ENCODE measurements around the gene YTHDC1.
A peak's percentile ranks its signal among the peaks of the same experiment; 100 is the strongest.

YTHDC1 gene

DNA sequence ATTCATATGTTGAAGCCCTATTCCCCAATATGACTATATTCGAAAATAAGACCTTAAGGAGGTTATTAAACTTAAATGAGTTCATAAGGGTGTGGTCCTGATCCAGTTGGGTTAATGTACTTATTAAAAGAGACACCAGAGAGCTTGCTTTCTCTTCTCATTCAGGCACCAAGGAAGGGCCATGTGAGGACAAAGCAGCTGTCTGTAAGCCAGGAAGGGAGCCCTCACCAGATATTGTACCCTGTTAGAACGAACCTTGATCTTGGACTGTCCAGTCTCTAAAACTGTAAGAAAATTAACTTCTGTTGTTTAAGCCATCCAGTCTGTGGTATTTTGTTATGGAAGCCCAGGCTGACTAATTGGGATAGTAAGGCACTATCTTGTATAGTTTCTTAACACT, 9.1 kb upstream of the YTHDC1 start:
- no peak for DNase-seq (ENCODE audit: low spot score)

DNA sequence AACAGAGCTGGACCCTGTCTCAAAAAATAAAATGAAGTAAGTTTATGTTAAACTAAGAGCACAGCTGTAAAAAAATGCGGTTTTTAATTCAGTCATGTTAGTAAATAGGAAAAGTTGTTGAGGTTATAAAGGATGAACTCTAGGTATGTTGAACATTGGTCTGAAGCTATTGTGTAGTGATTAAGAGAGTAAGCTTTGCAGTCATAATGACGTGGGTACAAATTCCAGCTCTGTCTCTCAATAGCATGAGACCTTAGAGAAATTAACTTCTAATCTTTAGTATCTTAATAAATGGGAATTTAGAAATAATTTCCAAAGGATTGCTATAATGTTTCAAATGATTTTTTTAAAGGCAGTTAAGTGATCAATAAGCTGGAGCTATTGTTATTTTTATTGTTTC, 2.9 kb upstream of the YTHDC1 start:
- no peak for DNase-seq (ENCODE audit: low spot score)

DNA sequence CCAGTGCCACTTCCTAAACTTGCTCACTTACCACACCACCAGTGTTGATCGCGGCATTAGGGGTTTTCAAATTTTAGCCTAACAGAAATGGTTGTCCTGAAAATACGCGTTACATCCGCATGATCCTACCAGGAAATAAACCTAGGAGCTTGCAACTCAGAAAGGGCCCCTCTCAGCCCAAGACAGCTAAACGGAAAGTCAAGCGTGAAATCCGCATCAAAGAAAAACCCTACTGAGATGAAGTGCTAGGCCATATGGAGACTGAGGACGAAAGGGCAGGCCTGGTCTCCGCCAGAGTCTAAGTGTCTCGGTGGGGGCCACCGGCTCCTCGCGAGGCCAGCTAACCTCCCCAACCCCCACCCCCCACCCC, 626 bp downstream of the YTHDC1 start:
- DNase-seq (ENCODE audit: low spot score) = peak; percentile 57

DNA sequence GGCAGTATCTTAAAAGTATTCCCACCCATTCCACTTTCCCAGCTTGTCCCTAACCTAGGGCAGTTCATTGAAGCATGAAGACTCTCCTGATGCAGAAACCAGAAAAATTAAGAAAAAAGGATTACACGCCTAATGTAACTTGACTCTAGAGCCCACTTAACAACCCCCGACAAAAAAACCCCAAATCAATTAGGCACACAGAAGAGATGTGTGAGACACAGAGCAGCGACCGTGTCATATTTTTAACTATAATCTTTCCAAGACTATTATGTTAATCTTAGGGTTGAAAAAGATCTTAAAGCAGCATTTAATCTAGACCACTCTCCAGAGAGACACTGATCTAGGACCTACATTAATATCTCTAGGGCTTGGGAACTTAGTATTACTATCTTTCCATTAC, 1.3 kb downstream of the YTHDC1 start:
- DNase-seq (ENCODE audit: low spot score) = no peak

DNA sequence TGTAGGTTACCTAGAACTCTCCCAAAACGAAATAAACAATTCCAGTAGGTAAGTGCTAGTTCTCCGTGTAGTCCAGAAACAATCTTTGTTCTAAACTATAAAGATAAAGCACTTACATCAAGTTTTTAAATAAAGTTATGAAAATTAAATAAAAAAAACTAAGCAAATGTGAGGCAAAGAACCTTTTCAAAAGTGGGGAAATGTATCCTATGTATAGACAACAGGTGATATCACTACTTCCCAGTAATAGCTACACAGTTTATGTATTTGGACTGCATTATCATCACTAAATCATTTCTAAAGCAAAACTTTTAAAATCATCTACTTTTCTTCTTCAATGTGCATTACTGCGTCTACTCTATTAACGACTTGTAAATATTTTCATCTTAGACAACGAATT, 2.0 kb downstream of the YTHDC1 start:
- no peak for DNase-seq (ENCODE audit: low spot score)

DNA sequence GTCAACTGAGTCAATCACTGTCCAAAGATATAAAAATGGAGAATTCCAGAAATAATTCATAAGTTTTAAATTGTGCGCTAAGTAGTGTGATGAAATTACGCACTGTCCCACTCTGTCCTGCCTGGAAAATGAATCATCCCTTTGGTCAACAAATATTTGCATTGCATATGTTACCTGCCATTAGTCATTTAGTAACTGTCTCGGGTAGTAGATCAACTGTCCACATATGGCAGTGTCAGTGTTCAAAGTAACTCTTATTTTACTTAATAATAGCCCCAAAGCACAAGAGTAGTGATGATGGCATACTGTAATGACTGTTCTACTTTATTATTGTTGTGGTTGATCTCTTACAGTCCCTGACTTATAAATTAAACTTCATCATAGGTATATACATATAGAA, 3.4 kb downstream of the YTHDC1 start:
- DNase-seq (ENCODE audit: low spot score) = no peak

DNA sequence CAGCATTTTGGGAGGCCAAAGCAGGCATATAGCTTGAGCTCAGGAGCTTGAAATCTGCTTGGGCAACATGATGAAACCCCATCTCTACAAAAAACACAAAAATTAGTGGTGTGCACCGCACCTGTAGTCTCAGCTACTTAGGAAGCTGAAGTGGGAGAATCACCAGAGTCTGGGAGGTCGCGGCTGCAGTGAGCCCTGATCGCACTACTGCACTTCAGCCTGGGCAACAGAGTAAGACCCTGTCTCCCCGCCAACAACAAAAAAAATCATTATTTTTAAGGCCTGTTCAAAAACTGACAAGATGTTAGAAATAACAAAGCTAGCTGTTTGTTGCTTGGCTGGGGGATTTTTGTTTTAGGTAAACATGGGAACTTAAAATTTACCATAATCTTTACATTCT, 5.1 kb downstream of the YTHDC1 start:
- no peak for DNase-seq (ENCODE audit: low spot score)

DNA sequence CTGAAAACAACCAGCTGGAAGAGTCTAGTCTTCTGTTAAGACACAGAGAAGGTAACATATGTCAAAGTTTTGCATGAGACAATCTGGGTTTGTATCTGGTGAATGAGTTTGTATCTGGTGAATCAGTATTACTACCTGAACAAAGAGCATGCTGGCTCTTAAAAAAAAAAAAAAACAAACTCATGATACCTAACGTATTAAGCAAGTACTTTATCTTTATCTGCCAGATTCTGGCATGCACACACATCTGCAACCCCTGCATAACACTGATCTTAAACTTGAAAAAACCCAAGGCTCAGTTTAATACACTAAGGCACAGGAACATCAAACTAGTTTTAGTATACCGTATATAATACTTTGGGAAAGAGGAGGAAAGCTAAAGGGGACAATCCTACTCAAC, 5.8 kb downstream of the YTHDC1 start:
- no peak for DNase-seq (ENCODE audit: low spot score)

DNA sequence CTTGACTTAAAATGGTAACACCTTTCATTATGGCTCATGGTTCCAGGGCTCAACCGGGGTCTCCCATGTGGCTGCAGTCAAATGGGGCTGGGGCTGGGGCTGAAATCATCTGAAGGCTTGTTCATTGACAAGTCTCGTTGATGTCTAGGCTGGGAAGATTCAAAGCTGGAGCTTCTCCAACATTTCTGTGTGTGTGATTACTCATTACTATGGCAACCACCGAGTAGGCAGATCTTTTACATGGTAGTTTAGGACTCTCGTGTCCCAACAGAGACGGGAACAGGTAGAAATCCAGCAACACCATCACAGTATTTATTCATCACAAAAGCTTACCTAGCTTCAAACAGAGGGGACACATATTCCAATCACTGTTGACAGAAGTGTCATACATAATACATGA, 7.8 kb downstream of the YTHDC1 start:
- peak; percentile 27 for DNase-seq (ENCODE audit: low spot score)

DNA sequence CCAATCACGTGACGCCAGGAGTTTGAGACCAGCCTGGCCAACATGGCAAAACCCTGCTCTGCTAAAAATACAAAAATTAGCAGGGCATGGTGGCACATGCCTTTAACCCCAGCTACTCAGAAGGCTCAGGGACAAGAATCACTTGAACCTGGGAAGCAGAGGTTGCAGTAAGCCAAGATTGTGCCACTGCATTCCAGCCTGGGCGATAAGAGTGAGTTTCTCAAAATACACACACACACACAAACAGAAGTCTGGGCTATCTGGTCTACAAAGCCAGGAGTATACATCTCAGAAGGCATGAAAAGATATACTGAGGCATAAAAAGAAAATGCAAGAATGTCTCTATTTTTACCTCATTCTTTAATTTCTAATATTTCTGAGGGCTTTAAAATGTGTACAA, 11.3 kb downstream of the YTHDC1 start:
- DNase-seq (ENCODE audit: low spot score) = no peak

DNA sequence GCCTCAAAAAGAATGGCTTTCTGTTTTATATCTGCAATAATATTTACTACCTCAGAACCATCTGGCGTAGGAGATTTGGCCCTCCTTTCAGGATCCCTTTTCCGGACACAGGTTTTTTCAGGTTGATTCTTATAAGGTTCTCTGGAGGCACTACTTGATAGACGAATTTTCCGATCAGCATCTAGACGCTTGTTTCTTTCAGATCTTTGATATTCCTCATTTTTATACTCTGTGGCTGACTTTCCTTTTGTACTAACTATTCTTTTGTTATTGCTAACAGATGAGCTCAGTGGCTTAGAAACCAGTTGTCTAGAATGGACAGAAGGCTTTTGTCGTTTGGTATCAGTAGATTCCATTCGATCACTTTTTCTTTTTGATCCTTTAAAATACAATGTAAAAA, 12.4 kb downstream of the YTHDC1 start:
- no peak for DNase-seq (ENCODE audit: low spot score)

DNA sequence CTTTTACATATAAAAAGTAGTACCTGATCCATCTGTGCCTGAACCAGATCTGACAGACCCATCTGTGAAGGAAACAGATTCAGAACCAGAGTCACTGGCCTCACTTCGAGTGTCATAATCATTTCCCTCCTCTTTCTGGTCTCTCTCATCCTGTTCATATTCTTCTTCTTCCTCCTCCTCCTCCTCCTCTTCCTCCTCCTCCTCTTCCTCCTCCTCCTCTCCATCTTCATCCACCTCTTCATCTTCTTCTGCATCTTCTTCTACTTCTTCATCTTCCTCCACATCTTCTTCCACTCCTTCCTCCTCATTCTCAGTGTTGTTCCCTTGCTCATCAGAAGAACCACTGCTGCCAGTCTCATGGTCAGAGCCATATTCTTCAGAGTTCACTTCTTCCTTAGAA, 12.9 kb downstream of the YTHDC1 start:
- no peak for DNase-seq (ENCODE audit: low spot score)

DNA sequence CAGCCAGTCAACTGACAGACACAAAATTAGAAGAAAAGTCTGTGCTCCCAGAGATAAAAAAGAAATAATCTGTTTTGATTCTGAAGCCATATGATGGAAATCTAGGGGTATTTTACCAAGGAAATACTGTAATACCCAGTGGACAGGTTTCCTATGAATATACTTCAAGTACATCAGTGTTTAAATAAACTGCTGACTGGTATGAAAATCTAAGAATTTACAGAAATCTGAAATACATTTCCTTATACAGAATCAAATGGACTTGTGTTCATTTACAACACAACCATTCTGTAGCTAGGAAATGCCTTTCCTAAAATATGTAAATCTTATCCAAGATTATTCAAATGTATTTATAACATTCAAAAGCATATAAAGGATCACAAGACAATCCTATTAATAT, 13.4 kb downstream of the YTHDC1 start:
- DNase-seq (ENCODE audit: low spot score) = no peak

DNA sequence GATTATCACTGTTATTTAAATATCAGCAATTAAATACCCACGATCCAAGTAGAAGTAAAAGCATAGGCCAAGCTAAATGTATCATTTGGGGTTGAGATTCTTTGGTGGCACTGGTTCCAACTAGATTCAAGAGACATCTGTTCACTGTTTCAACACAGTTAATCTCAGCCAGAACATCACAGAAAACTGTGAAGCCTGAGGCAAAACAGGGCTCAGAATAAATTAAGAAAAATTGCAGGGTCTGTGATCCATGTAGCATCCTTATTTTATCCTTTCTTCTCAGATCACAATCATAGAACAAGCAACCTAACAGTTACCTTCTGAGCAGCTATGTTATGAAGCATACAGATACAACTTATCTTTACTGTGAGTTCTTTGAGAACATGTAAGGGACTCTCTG, 23.7 kb downstream of the YTHDC1 start:
- DNase-seq (ENCODE audit: low spot score) = peak; percentile 49

DNA sequence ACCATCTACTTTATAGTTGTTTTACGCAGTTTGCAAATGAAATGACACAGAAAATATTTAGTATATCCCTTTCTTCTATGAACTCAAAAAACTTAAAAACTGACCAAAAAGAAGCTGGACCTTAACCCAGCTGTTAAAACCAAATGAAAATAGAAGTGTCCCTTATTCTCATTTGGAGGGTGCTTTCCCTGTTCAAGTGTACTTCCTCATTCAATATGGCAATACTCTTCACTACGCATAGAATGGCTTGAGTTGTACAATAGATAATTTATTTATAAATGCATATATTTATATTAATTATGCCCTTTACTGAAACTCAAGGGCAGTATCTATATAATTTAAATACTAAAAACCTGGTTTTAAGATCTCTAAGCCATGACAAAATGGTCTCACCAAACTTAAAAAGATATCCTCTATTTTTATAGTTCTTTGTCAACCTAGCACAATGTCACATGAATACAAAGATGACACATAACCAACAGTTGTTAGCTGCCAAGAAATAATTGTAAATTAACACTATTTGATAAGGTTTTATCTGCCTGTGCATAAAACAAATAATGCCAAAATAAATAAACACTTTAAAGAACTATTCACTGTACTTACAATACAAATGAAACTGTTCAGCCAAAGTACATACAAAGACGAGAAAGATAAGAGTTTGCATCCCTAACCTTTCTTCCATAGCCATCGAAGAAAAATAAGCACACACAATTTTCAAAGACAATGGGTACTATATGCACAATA, 25.2 kb downstream of the YTHDC1 start:
- DNase-seq (ENCODE audit: low spot score) = no peak

DNA sequence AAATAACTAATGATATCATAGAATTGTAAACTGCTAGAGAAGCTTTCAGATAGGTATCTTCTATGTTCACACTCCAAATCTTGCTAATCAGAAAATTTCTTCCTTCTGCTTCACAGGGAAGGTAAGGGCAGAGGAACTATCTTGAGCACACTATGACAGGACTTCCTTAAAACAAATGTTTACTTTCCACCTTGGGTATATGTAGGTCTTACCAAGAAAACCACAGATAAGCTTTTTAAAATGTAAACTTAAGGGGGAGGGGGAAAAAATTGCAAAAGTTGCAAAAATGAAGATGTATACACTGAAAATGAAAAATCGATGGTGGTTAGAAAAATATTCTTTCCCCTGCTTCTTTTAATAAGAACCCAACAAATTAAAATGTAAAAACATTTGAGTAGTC, 30.9 kb downstream of the YTHDC1 start:
- no peak for DNase-seq (ENCODE audit: low spot score)

DNA sequence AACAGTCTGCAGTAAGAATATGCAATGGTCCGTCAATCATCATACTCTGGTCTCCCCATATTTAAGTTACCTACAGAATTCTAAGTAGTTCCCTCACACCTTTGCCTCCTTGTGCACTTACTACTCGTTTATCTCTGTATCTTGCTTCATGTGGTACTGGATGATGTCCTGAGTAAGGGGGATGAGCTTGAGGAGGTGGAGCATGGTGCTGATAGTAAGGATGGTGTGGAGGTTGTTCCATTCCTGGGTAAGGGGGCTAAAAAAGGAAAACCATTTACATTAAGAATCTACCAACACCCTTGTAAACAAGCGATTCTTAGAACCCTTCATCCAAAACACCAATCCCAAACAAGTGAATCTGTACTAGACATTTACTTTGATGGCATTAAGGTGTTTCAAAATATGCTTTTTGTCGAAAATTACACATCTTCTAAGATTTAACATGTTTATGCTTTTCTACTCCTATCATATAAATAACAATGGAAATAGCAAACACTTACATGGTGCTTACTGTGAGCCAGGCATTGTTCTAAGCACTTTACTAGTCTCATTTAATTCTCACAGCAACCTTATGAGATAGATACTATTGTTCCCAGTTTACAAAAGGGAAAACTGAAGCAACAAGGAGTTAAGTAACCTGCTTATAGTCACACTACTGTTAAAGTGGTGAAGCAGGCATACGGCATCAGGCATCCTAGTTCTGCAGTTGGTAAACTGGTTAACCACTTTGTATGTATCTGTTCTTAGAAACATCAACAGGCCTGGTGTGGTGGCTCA, 33.5 kb downstream of the YTHDC1 start:
- DNase-seq (ENCODE audit: low spot score) = no peak

DNA sequence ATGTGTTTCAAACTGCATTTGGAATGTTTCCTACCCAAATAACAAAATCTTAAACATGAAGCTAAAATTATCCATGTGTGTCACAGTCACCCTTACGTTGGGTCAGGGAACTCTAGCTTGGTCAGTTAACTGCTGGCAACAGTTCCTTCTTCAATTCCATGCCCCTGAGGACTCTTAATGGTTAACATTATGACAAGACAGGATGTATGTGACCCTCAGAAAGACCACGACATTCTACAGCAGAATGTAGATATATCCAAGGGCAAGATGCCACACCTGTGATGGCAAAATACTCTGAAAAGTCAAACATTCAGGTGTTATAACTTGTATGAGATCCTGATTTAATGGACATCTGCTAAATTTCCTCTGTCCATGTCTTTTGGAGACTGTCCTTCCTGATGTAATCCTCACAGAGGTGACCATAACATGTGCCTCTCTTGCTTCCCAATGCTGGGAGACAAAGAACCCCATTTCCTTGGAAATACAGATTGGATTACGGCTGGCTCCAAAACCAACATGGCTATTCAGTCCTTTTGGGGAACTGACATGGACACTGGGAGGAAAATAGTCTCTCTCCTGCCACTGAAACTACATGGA, 39.1 kb downstream of the YTHDC1 start:
- DNase-seq (ENCODE audit: low spot score) = no peak

DNA sequence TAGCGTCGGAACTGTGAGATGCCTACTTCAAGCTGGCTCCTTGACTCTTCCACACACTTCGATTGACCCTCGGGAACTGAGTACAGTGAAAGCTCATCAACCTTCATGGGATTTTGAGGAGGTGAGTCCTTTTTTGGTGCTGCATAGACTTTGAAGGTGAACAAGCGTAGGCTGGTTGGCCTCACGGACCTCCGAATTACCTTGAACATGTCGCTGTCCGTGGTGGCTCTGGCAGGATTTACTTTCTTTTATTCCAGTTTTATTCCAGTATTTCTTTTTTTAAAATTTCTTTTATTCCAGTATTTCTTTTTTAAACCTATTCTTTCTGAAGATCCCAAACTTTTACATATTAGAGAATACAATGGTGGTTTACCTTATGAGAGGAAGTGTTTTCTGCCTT, 45.2 kb downstream of the YTHDC1 start:
- DNase-seq (ENCODE audit: low spot score) = no peak

DNA sequence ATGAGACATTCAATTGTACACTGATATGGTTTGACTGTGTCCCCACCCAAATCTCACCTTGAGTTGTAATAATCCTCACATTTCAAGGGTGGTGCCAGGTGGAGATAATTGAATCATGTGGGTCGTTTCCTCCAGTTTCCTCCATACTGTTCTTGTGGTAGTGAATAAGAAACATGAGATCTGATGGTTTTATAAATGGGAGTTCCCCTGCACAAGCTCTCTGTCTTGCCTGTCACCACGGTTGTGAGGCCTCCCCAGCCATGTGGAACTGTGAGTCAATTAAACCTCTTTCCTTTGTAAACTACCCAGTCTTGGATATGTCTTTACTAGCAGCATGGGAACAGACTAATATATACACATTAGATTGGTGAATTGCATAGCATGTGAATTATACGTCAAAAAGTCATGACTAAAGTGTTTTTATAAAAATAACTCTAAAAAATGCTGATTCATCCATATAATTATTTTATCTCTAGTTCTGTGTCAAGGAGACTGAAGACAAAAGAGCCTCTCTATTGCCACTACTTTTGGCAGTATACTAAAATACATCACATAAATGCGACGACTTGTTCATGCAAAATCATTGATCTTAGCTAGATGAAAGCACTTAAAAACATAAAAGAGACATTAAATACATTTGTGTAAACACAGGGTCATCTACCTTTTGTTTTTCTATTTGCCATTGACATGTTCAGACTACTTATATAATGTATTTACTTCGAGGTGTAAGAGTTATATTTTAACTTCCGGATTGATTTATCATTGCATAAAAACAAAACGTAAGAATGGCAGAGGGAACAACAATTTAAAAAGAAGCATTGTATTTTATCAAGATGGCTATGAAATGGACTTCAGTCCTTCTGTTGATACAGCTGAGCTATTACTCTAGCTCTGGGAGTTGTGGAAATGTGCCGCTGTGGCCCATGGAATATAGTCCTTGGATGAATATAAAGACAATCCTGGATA, 50.1 kb downstream of the YTHDC1 start:
- no peak for DNase-seq (ENCODE audit: low spot score)

DNA sequence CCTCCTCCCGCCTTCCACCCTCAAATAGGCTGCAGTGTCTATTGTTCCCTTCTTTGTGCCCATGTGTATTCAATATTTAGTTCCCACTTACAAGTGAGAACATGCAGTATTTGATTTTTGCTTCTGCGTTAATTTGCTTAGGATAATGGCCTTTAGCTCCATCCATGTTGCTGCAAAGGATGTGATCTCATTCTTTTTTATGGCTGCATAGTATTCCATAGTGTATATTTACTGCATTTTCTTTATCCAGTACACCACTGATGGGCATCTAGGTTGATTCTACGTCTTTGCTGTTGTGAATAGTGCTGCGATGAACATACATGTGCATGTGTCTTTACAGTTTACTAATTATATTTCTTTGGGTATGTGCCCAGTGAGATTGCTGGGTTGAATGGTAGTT, 52.8 kb downstream of the YTHDC1 start:
- no peak for DNase-seq (ENCODE audit: low spot score)

DNA sequence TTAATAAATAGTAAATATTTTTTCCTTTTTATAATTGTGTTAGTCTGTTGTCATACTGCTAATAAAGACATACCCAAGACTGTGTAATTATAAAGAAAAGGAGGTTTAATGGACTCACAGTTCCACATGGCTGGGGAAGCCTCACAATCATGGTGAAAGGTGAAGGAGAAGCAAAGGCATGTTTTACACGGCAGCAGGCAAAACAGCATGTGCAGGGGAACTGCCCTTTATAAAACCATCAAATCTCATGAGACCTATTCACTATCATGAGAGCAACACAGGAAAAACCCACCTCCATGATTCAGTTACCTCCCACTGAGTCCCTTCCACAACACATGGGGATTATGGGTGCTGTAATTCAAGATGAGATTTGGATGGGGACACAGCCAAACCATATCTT, 58.6 kb downstream of the YTHDC1 start:
- no peak for DNase-seq (ENCODE audit: low spot score)
